T-helper 1 cell (primary cell): ENCODE measurements around the gene RHOB.
A peak's percentile ranks its signal among the peaks of the same experiment; 100 is the strongest.
"Not testable (repeated sequence)": the region's sequence is repeated elsewhere in the genome, so short reads cannot be mapped to it uniquely, and the experiment has no call there.

Source experiments
- DNase-seq, 5 donors: peaks; one replicate each; pipeline ENCODE4 v3.0.0-alpha.2; 2012 to 2020
- total RNA-seq, 4 donors: gene quantifications; one replicate each; lab custom pipeline; 2026; lab: John Stamatoyannopoulos, UW

RHOB gene
- total RNA-seq: 141 to 226 (median 152) reads per million in 4 donors

- peak; percentile 69 to 94 (median 78) for DNase-seq
Observed at GRCh38 chr2:20446917-20447436, at the start of gene RHOB. RHOB (plus strand) TSS chr2:20447074; CDS start chr2:20447466, 392 bp downstream.

- no peak for DNase-seq
Observed at GRCh38 chr2:20397811-20398447, 48.9 kb upstream of the RHOB start.

- no peak for DNase-seq
Observed at GRCh38 chr2:20398956-20399567, 47.8 kb upstream of the RHOB start.

GRCh38 chr2:20400306-20400705 lies 46.6 kb upstream of the RHOB start:
- no peak for DNase-seq

- no peak for DNase-seq
Observed at GRCh38 chr2:20400787-20401488, 45.9 kb upstream of the RHOB start.

GRCh38 chr2:20401489-20401835 lies 45.4 kb upstream of the RHOB start:
- no peak for DNase-seq

GRCh38 chr2:20403774-20404312 lies 43.0 kb upstream of the RHOB start:
- DNase-seq: no peak

- no peak for DNase-seq
Observed at GRCh38 chr2:20404950-20405349, 41.9 kb upstream of the RHOB start.

- no peak for DNase-seq
Observed at GRCh38 chr2:20409039-20409438, 37.8 kb upstream of the RHOB start.

- DNase-seq: no peak
Observed at GRCh38 chr2:20410556-20411277, 36.2 kb upstream of the RHOB start.

- peak; percentile 38 to 72 (median 48) for DNase-seq
Observed at GRCh38 chr2:20411361-20411894, 35.4 kb upstream of the RHOB start.

- no peak for DNase-seq
Observed at GRCh38 chr2:20414806-20415205, 32.1 kb upstream of the RHOB start.

- no peak for DNase-seq
Observed at GRCh38 chr2:20415511-20415918, 31.4 kb upstream of the RHOB start.

GRCh38 chr2:20416723-20417122 lies 30.2 kb upstream of the RHOB start:
- no peak for DNase-seq

GRCh38 chr2:20417230-20417821 lies 29.5 kb upstream of the RHOB start:
- not testable (repeated sequence) for DNase-seq

GRCh38 chr2:20418519-20418918 lies 28.4 kb upstream of the RHOB start:
- DNase-seq: no peak

GRCh38 chr2:20419007-20419576 lies 27.8 kb upstream of the RHOB start:
- DNase-seq: no peak

- DNase-seq: no peak
Observed at GRCh38 chr2:20419752-20420151, 27.1 kb upstream of the RHOB start.

- no peak for DNase-seq
Observed at GRCh38 chr2:20421336-20421987, 25.4 kb upstream of the RHOB start.

GRCh38 chr2:20421988-20422370 lies 24.9 kb upstream of the RHOB start:
- no peak for DNase-seq
